Testis (tissue), 3 donors: ENCODE measurements around the gene HSD3B7. TPM values are rescaled to one million over a fixed set of nuclear protein-coding genes. Genes with fewer than 3 reads are reported as not detected.
A peak's percentile ranks its signal among the peaks of the same experiment; 100 is the strongest.

Experiments
- DNase-seq: peaks from one replicate; pipeline ENCODE4 v3.0.0-alpha.2; 2019
- H3K27ac ChIP-seq, 2 donors: fragments of 200-600 bp; sonication (generic); one replicate each; pipeline ENCODE4 v1.5.1; 2019
- H3K27me3 ChIP-seq: fragments of 200-600 bp; sonication (generic); one replicate; pipeline ENCODE4 v1.5.1; 2019
- H3K36me3 ChIP-seq: fragments of 200-600 bp; sonication (generic); one replicate; pipeline ENCODE4 v1.5.1; 2017; ENCODE audit warnings: low read depth; ENCODE audit errors: missing control alignments
- H3K4me1 ChIP-seq: fragments of 200-600 bp; sonication (generic); one replicate; pipeline ENCODE4 v1.5.1; 2019
- H3K4me3 ChIP-seq, 2 donors: fragments of 200-600 bp; sonication (generic); one replicate each; pipeline ENCODE4 v1.5.1; 2017 to 2019
- H3K9me3 ChIP-seq: fragments of 200-600 bp; sonication (generic); one replicate; pipeline ENCODE4 v1.5.1; 2017
- CTCF ChIP-seq, 3 experiments: fragments of 450-650 bp in 2 of 3; fragments of 200-600 bp in 1 of 3; sonication (generic) in 1 of 3; IDR thresholded peaks; one replicate each; pipeline ENCODE4 v1.5.1; 2016 to 2019; ENCODE audit warnings: antibody characterized with exemption in 3 of 3, mild to moderate bottlenecking in 2 of 3, moderate library complexity in 1 of 3
- POLR2A ChIP-seq: fragments of 450-650 bp; IDR thresholded peaks from one replicate; pipeline ENCODE4 v1.6.1; 2017; ENCODE audit warnings: antibody characterized with exemption, mild to moderate bottlenecking, moderate library complexity
- WGBS, 2 donors: methylation state at CpG; one replicate each; pipeline ENCODE4 v1.1.5; 2018; 5-methylcytosine and 5-hydroxymethylcytosine counted together
- intact Hi-C: fragments of 100-400 bp; cut with DNase I; formaldehyde crosslinking; loops from one replicate; pipeline ENCODE4 v1.15.1; 2023; ENCODE audit warnings: low total_unique reads
- polyA plus RNA-seq: library from polyadenylated mRNA; stranded (reverse); fragments of 350-450 nt; fragmentation: Illumina TruSeq; extraction: RNeasy Lipid Tissue Mini Kit (QIAGEN cat#74804); gene quantifications from one replicate; pipeline ENCODE4 v1.2.3, GENCODE V29; 2014; ENCODE audit warnings: low read depth, low replicate concordance; ENCODE audit not compliant: insufficient read depth
- total RNA-seq, 2 donors: library from RNA; depleted of rRNA; stranded (reverse); fragments of >200 nt; gene quantifications; one replicate each; pipeline ENCODE4 v1.2.3, GENCODE V29; 2016

The HSD3B7 gene
- total and polyA plus RNA-seq, 3 donors from 2014 or later = 5.7 to 8.9 (median 7.4) TPM

DNA sequence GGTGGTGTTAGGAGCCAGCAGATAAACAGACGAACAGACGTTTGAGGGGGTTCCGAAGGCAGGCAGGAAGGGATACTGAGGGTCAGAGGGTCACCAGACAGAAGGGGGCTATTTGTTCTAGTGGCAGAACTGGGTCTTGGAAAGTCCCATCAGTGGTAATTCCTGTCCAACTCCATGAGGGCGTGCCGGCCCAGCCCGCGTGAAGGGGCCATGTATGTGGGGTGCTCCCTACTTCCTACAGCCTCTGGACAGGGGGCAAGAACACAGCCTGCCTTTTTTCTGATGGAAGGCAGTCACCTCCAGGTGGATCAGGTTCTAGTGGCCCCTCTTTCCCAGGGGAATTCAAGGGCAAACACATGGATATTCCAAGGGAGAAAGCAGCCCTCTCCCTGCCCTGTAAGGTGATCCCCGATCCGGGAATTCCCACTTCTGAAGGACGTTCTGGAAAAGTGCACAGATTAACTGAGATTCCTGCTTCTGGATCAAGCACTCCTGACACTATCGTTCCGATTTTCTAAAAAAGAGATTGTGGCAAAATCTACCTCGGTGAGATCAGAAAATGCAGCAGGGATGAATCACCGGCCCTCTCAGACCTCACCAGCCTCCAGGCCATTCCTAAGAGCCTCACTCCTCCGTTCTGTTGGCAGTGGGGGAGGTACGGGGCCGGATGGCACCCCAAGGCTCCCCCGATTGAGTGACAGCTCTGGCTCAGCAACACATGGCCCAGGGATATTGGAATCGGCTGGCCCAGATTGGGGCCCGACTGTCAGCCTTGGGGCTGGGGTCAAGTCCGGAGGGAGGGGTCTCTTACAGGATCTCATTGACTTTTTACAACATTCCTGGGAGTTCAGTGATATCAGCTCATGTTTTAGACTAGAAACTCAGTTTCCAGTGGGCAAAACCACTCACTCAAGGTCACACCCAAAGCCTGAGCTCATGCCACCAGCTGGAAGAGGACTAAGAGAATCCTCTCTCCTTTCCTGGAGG is 13.0 kb downstream of the HSD3B7 start:
- no peaks in the 10 kb centered on the region for H3K36me3 ChIP-seq
- no peaks in the 10 kb centered on the region for H3K9me3 ChIP-seq
- intact Hi-C loops = no loop called here
- no peaks in the 10 kb centered on the region for H3K27me3 ChIP-seq
- TF ChIP-seq CTCF (IDR thresholded peaks at IDR 0.05) = no peak
- TF ChIP-seq POLR2A = no peak
- peak overlapping the region; percentile 26 to 45 for H3K4me3 ChIP-seq
- H3K4me1 ChIP-seq = peaks cover 22% of the 10 kb centered on the region
- no peak overlapping the region for H3K27ac ChIP-seq
- 52 to 60% methylated on average over 17 to 21 of the region's 21 CpGs for WGBS, 2 donors
- DNase-seq = no peak

- Histone ChIP-seq H3K9me3 (no peaks in the 10 kb centered on the region), H3K36me3 (no peaks in the 10 kb centered on the region), H3K4me1 (peaks cover 22% of the 10 kb centered on the region), H3K4me3 (no peak overlapping the region), H3K27me3 (no peaks in the 10 kb centered on the region), H3K27ac (no peak overlapping the region)
- no peak for DNase-seq
- intact Hi-C loops = no loop called here
- WGBS, 2 donors = 49 to 66% methylated on average over 6 of the region's 6 CpGs
- TF ChIP-seq CTCF (IDR thresholded peaks at IDR 0.05) (no peak), POLR2A (no peak)
These were observed 14.1 kb downstream of the HSD3B7 start for GRCh38 chr16:30998852-30999761.

- WGBS, 2 donors = 92 to 98% methylated on average over 19 of the region's 19 CpGs
- intact Hi-C loops = no loop called here
- TF ChIP-seq POLR2A = no peak
- TF ChIP-seq CTCF (IDR thresholded peaks at IDR 0.05) = no peak
- no peaks in the 10 kb centered on the region for H3K27me3 ChIP-seq
- no peak overlapping the region for H3K4me3 ChIP-seq
- no peaks in the 10 kb centered on the region for H3K36me3 ChIP-seq
- DNase-seq = no peak
- no peak overlapping the region for H3K27ac ChIP-seq
- H3K9me3 ChIP-seq = no peaks in the 10 kb centered on the region
- H3K4me1 ChIP-seq = peaks cover 22% of the 10 kb centered on the region
These were observed 15.8 kb downstream of the HSD3B7 start for GRCh38 chr16:31000671-31001382.

GRCh38 chr16:31001507-31002249 is 16.7 kb downstream of the HSD3B7 start:
- TF ChIP-seq POLR2A (no peak), CTCF (IDR thresholded peaks at IDR 0.05) (no peak)
- 49 to 65% methylated on average over 15 to 16 of the region's 16 CpGs for WGBS, 2 donors
- no peak for DNase-seq
- no peaks in the 10 kb centered on the region for H3K27me3 ChIP-seq
- no peak overlapping the region for H3K27ac ChIP-seq
- no peaks in the 10 kb centered on the region for H3K36me3 ChIP-seq
- H3K9me3 ChIP-seq = no peaks in the 10 kb centered on the region
- peaks cover 22% of the 10 kb centered on the region for H3K4me1 ChIP-seq
- no peak overlapping the region for H3K4me3 ChIP-seq
- intact Hi-C loops = no loop called here
